ENCODE data around the gene GRIP2. TPM values are rescaled to one million over a fixed set of nuclear protein-coding genes. Genes with fewer than 3 reads are reported as not detected.

Gene GRIP2
- total and polyA plus RNA-seq, 2 donors, result 0.91 to 6.9 TPM

- no peak for DNase-seq (ENCODE audit: extremely low spot score)
- 82% methylated on average over 11 of the region's 11 CpGs for WGBS
- Histone ChIP-seq H3K4me1 (ENCODE audit: insufficient read depth) (no peaks in the 10 kb centered on the region), H3K4me3 (ENCODE audit: low read depth, low read length) (no peak overlapping the region), H3K36me3 (ENCODE audit: insufficient read depth) (no peaks in the 10 kb centered on the region), H3K27ac (ENCODE audit: low read depth) (no peak overlapping the region)
These were observed 81.5 kb downstream of the GRIP2 start for GRCh38 chr3:14458434-14459275.

- WGBS, result 74% methylated on average over 9 of the region's 9 CpGs
- DNase-seq (ENCODE audit: extremely low spot score), result no peak
- H3K27ac ChIP-seq (ENCODE audit: low read depth), result no peak overlapping the region
- H3K36me3 ChIP-seq (ENCODE audit: insufficient read depth), result no peaks in the 10 kb centered on the region
- no peaks in the 10 kb centered on the region for H3K4me1 ChIP-seq (ENCODE audit: insufficient read depth)
- H3K4me3 ChIP-seq (ENCODE audit: low read depth, low read length), result no peak overlapping the region
These were observed 82.1 kb downstream of the GRIP2 start for GRCh38 chr3:14457999-14458398.

- Histone ChIP-seq H3K4me1 (ENCODE audit: insufficient read depth) (no peaks in the 10 kb centered on the region), H3K4me3 (ENCODE audit: low read depth, low read length) (no peak overlapping the region), H3K27ac (ENCODE audit: low read depth) (no peak overlapping the region), H3K36me3 (ENCODE audit: insufficient read depth) (no peaks in the 10 kb centered on the region)
- WGBS, result 95% methylated on average over 5 of the region's 5 CpGs
- DNase-seq (ENCODE audit: extremely low spot score), result no peak
These were observed 82.7 kb downstream of the GRIP2 start for GRCh38 chr3:14457481-14457880.

- Histone ChIP-seq H3K36me3 (ENCODE audit: insufficient read depth) (no peaks in the 10 kb centered on the region), H3K27ac (ENCODE audit: low read depth) (no peak overlapping the region), H3K4me1 (ENCODE audit: insufficient read depth) (no peaks in the 10 kb centered on the region), H3K4me3 (ENCODE audit: low read depth, low read length) (no peak overlapping the region)
- 94% methylated on average over 8 of the region's 8 CpGs for WGBS
- no peak for DNase-seq (ENCODE audit: extremely low spot score)
These were observed 83.3 kb downstream of the GRIP2 start for GRCh38 chr3:14456794-14457193.

GRCh38 chr3:14455571-14456317 lies 84.4 kb downstream of the GRIP2 start:
- Histone ChIP-seq H3K4me3 (ENCODE audit: low read depth, low read length) (no peak overlapping the region), H3K4me1 (ENCODE audit: insufficient read depth) (no peaks in the 10 kb centered on the region), H3K27ac (ENCODE audit: low read depth) (no peak overlapping the region), H3K36me3 (ENCODE audit: insufficient read depth) (no peaks in the 10 kb centered on the region)
- DNase-seq (ENCODE audit: extremely low spot score), result no peak
- WGBS, result 72% methylated on average over 6 of the region's 6 CpGs

- no peak overlapping the region for H3K4me3 ChIP-seq (ENCODE audit: low read depth, low read length)
- DNase-seq (ENCODE audit: extremely low spot score), result no peak
- no peaks in the 10 kb centered on the region for H3K36me3 ChIP-seq (ENCODE audit: insufficient read depth)
- H3K27ac ChIP-seq (ENCODE audit: low read depth), result no peak overlapping the region
- WGBS, result 79% methylated on average over 8 of the region's 8 CpGs
- no peaks in the 10 kb centered on the region for H3K4me1 ChIP-seq (ENCODE audit: insufficient read depth)
These were observed 85.4 kb downstream of the GRIP2 start for GRCh38 chr3:14454639-14455310.

- H3K36me3 ChIP-seq (ENCODE audit: insufficient read depth), result no peaks in the 10 kb centered on the region
- 59% methylated on average over 23 of the region's 23 CpGs for WGBS
- no peak overlapping the region for H3K27ac ChIP-seq (ENCODE audit: low read depth)
- H3K4me1 ChIP-seq (ENCODE audit: insufficient read depth), result no peaks in the 10 kb centered on the region
- no peak overlapping the region for H3K4me3 ChIP-seq (ENCODE audit: low read depth, low read length)
- no peak for DNase-seq (ENCODE audit: extremely low spot score)
These were observed 86.1 kb downstream of the GRIP2 start for GRCh38 chr3:14453876-14454638.

GRCh38 chr3:14452740-14453710 lies 87.1 kb downstream of the GRIP2 start:
- 12% methylated on average over 25 of the region's 25 CpGs for WGBS

GRCh38 chr3:14451844-14452739 lies 88.0 kb downstream of the GRIP2 start:
- Histone ChIP-seq H3K27ac (ENCODE audit: low read depth) (peak overlapping the region; percentile 76), H3K4me1 (ENCODE audit: insufficient read depth) (no peaks in the 10 kb centered on the region), H3K4me3 (ENCODE audit: low read depth, low read length) (no peak overlapping the region), H3K36me3 (ENCODE audit: insufficient read depth) (no peaks in the 10 kb centered on the region)
- 41% methylated on average over 17 of the region's 17 CpGs for WGBS
- DNase-seq (ENCODE audit: extremely low spot score), result no peak

More at GRCh38 chr3:14452740-14453710, 87.1 kb downstream of the GRIP2 start:
- Histone ChIP-seq H3K27ac (ENCODE audit: low read depth) (peak overlapping the region; percentile 78), H3K4me3 (ENCODE audit: low read depth, low read length) (no peak overlapping the region), H3K4me1 (ENCODE audit: insufficient read depth) (no peaks in the 10 kb centered on the region), H3K36me3 (ENCODE audit: insufficient read depth) (no peaks in the 10 kb centered on the region)
- peak; percentile 91 for DNase-seq (ENCODE audit: extremely low spot score)

- DNase-seq (ENCODE audit: extremely low spot score), result no peak
- Histone ChIP-seq H3K4me3 (ENCODE audit: low read depth, low read length) (no peak overlapping the region), H3K27ac (ENCODE audit: low read depth) (no peak overlapping the region), H3K36me3 (ENCODE audit: insufficient read depth) (no peaks in the 10 kb centered on the region), H3K4me1 (ENCODE audit: insufficient read depth) (no peaks in the 10 kb centered on the region)
- WGBS, result 98% methylated on average over 5 of the region's 5 CpGs
These were observed 89.1 kb downstream of the GRIP2 start for GRCh38 chr3:14450922-14451606.

GRCh38 chr3:14450506-14450905 lies 89.6 kb downstream of the GRIP2 start:
- Histone ChIP-seq H3K27ac (ENCODE audit: low read depth) (no peak overlapping the region), H3K4me3 (ENCODE audit: low read depth, low read length) (no peak overlapping the region), H3K4me1 (ENCODE audit: insufficient read depth) (no peaks in the 10 kb centered on the region), H3K36me3 (ENCODE audit: insufficient read depth) (no peaks in the 10 kb centered on the region)
- 98% methylated on average over 3 of the region's 3 CpGs for WGBS
- no peak for DNase-seq (ENCODE audit: extremely low spot score)
